SK-N-SH (cell line): ENCODE data around the gene NR2E3. TPM values are rescaled to one million over a fixed set of nuclear protein-coding genes. Genes with fewer than 3 reads are reported as not detected.

Source experiments
- CTCF ChIA-PET: fragments of 300-600, 350-600 bp; formaldehyde crosslinking; extraction: SDS; loops from one replicate; lab custom pipeline; 2021; lab: Yijun Ruan, JAX
- POLR2A ChIA-PET: fragments of 350-600 bp; sonication (Branson Sonifier 250); formaldehyde crosslinking; extraction: SDS; loops from one replicate; lab custom pipeline; 2020; ENCODE audit warnings: antibody characterized with exemption, inconsistent platforms; lab: Yijun Ruan, JAX
- DNase-seq: peaks from one replicate; pipeline ENCODE4 v3.0.0; 2012
- H2AFZ ChIP-seq: fragments of 200-600 bp; sonication (generic); 2 replicates; pipeline ENCODE4 v1.8.1; 2016; ENCODE audit warnings: antibody characterized with exemption, mild to moderate bottlenecking, low read depth
- H3F3A ChIP-seq: fragments of 200-600 bp; sonication (generic); replicated peaks from 2 replicates; pipeline ENCODE3; 2016; ENCODE audit warnings: antibody characterized with exemption, mild to moderate bottlenecking; ENCODE audit not compliant: insufficient read depth
- H3K27ac ChIP-seq, 2 experiments: fragments of 200-500 bp in 1 of 2; fragments of 200-600 bp in 1 of 2; sonication (Bioruptor generic) in 1 of 2; sonication (generic), shearing (Covaris generic) in 1 of 2; 2 replicates each; pipeline versions ENCODE4 v1.5.1 to v1.6.1; 2014 to 2016; ENCODE audit warnings: low read depth in 2 of 2, inconsistent platforms in 1 of 2, low read length in 1 of 2, mild to moderate bottlenecking in 1 of 2, mixed read lengths in 1 of 2
- H3K27me3 ChIP-seq: fragments of 200-600 bp; sonication (generic), shearing (Covaris generic); 2 replicates; pipeline ENCODE4 v1.6.1; 2016; ENCODE audit warnings: mixed run types; ENCODE audit not compliant: insufficient read depth
- H3K36me3 ChIP-seq, 2 experiments: fragments of 200-500 bp in 1 of 2; fragments of 200-600 bp in 1 of 2; sonication (Bioruptor generic) in 1 of 2; sonication (generic) in 1 of 2; replicated peaks in 1 of 2; 2 replicates each; pipeline versions ENCODE3 to v1.5.1; 2014 to 2016; ENCODE audit warnings: low read length in 1 of 2, mild to moderate bottlenecking in 1 of 2; ENCODE audit not compliant: insufficient read depth in 2 of 2, control insufficient read depth in 1 of 2
- H3K4me1 ChIP-seq, 2 experiments: fragments of 200-500 bp in 1 of 2; fragments of 200-600 bp in 1 of 2; sonication (Bioruptor generic) in 1 of 2; sonication (generic), shearing (Covaris generic) in 1 of 2; 2 replicates each; pipeline versions ENCODE4 v1.5.1 to v1.6.1; 2014 to 2016; ENCODE audit warnings: low read depth in 1 of 2, low read length in 1 of 2, mixed run types in 1 of 2; ENCODE audit not compliant: insufficient read depth in 2 of 2, control insufficient read depth in 1 of 2
- H3K4me2 ChIP-seq: fragments of 200-600 bp; sonication (generic), shearing (Covaris generic); 2 replicates; pipeline ENCODE4 v1.6.1; 2017; ENCODE audit warnings: mixed run types
- H3K4me3 ChIP-seq, 2 experiments: fragments of 200-500 bp in 1 of 2; fragments of 200-600 bp in 1 of 2; sonication (Bioruptor generic) in 1 of 2; sonication (generic), shearing (Covaris generic) in 1 of 2; 2 replicates each; pipeline versions ENCODE4 v1.5.1 to v1.8.1; 2014 to 2016; ENCODE audit warnings: low read depth in 2 of 2, inconsistent platforms in 1 of 2, low read length in 1 of 2, mild to moderate bottlenecking in 1 of 2, mixed read lengths in 1 of 2, moderate library complexity in 1 of 2
- H3K79me2 ChIP-seq: fragments of 200-600 bp; sonication (generic); 2 replicates; pipeline ENCODE4 v1.8.1; 2017; ENCODE audit warnings: mild to moderate bottlenecking; ENCODE audit not compliant: insufficient read depth
- H3K9ac ChIP-seq: fragments of 200-600 bp; sonication (generic); 2 replicates; pipeline ENCODE4 v1.6.1; 2017; ENCODE audit warnings: mixed run types
- H3K9me2 ChIP-seq: fragments of 200-600 bp; sonication (generic); 2 replicates; pipeline ENCODE4 v1.6.1; 2017; ENCODE audit warnings: mixed run types
- H3K9me3 ChIP-seq: fragments of 200-600 bp; sonication (generic); 2 replicates; pipeline ENCODE4 v1.6.1; 2017; ENCODE audit warnings: mixed run types, mild to moderate bottlenecking, moderate library complexity
- H4K20me1 ChIP-seq: fragments of 200-600 bp; sonication (generic); 2 replicates; pipeline ENCODE4 v1.6.1; 2017; ENCODE audit warnings: mild to moderate bottlenecking, mixed run types; ENCODE audit not compliant: insufficient read depth
- MEF2A ChIP-seq: IDR thresholded peaks from 2 replicates; pipeline ENCODE4 v1.4.0; 2012; ENCODE audit warnings: low read depth, borderline replicate concordance
- PBX3 ChIP-seq: IDR thresholded peaks from 2 replicates; pipeline ENCODE4; 2012
- RAD21 ChIP-seq: IDR thresholded peaks from 2 replicates; pipeline ENCODE4 v1.6.1; 2012; ENCODE audit warnings: mild to moderate bottlenecking, low read length
- RXRA ChIP-seq: IDR thresholded peaks from 2 replicates; pipeline ENCODE4 v1.4.0; 2012; ENCODE audit warnings: low read depth, mild to moderate bottlenecking, borderline replicate concordance
- SIN3A ChIP-seq: IDR thresholded peaks from 2 replicates; pipeline ENCODE4 v1.6.1; 2012; ENCODE audit warnings: low read depth, mild to moderate bottlenecking, low read length, moderate library complexity, borderline replicate concordance
- WGBS: methylation state at CpG from one replicate; pipeline ENCODE4 v1.1.6; 2017; ENCODE audit warnings: low lambda C conversion rate; 5-methylcytosine and 5-hydroxymethylcytosine counted together
- polyA plus RNA-seq, 3 experiments: library from polyadenylated mRNA; depleted of rRNA; stranded (reverse); fragments of >200 nt; gene quantifications; 2 replicates each; pipeline ENCODE4 v1.2.3, GENCODE V29; 2012
- TF ChIP-seq, protein P1 (sequence below): IDR thresholded peaks from 2 replicates; pipeline ENCODE4 v1.6.1; 2012; ENCODE audit warnings: mild to moderate bottlenecking, low read depth, low read length, moderate library complexity
- TF ChIP-seq, protein P2 (sequence below): IDR thresholded peaks from 2 replicates; pipeline ENCODE4 v1.4.0; 2012; ENCODE audit warnings: low read depth, borderline replicate concordance

NR2E3 gene
- polyA plus RNA-seq, 1 of the 3 experiments (the other 2 are of a cell fraction) = 0.18 TPM

DNA sequence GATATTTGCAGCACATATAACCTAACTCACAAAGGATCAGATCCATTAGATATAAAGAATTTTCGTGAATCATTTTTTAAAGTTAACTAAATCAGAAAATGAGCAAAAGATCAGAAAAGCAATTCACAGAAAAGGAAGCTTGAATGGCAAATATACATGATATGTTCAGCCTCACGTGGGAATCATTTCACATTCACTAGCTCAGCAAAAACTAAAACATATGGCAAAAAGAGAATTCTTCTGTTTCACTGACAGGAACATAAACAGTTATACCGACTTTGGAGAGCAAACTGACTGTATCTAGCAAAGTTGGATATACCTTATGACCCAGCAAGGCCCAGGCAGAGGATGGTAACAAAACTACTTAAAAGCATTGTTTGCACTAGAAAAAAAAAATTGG is 34.0 kb upstream of the NR2E3 start (continued):
- TF ChIP-seq, protein P1, sequence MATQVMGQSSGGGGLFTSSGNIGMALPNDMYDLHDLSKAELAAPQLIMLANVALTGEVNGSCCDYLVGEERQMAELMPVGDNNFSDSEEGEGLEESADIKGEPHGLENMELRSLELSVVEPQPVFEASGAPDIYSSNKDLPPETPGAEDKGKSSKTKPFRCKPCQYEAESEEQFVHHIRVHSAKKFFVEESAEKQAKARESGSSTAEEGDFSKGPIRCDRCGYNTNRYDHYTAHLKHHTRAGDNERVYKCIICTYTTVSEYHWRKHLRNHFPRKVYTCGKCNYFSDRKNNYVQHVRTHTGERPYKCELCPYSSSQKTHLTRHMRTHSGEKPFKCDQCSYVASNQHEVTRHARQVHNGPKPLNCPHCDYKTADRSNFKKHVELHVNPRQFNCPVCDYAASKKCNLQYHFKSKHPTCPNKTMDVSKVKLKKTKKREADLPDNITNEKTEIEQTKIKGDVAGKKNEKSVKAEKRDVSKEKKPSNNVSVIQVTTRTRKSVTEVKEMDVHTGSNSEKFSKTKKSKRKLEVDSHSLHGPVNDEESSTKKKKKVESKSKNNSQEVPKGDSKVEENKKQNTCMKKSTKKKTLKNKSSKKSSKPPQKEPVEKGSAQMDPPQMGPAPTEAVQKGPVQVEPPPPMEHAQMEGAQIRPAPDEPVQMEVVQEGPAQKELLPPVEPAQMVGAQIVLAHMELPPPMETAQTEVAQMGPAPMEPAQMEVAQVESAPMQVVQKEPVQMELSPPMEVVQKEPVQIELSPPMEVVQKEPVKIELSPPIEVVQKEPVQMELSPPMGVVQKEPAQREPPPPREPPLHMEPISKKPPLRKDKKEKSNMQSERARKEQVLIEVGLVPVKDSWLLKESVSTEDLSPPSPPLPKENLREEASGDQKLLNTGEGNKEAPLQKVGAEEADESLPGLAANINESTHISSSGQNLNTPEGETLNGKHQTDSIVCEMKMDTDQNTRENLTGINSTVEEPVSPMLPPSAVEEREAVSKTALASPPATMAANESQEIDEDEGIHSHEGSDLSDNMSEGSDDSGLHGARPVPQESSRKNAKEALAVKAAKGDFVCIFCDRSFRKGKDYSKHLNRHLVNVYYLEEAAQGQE = no peak
- TF ChIP-seq SIN3A (no peak), RAD21 (no peak), MEF2A (no peak)

DNA sequence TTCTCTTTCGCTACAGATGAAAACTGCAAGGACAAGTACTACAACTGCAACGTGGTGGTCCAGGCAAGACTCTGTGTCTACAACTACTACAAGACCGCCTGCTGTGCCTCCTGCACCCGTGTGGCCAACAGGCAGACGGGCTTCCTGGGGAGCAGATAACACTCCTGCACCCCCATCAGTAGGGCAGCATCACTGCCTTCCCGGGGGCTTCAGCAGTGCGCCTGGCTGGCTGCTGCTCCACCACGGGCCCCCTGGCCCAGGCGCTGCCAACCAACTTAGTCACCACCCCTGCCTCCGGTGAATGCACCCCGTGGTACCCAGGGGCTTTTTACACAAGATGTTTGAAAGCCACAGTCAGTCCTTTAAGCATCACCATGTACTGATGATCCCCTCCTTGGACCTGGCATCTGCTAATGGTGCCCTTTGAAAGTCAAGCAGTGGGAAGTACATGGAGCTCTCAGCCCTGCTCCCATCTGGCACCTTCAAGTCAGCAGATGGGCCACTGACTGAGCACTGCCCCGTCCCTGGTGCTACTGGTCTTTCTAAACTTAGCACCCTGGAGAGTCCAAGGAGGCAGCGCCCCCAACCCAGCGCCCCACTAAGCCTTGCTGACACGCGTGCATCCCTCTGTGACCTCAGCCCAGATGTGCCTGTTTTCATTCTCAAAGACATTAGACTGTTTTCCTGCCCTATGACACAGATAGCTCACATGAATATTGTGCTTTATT is 33.0 kb upstream of the NR2E3 start:
- WGBS = 88% methylated on average over 12 of the region's 16 CpGs
- H3K4me1 ChIP-seq = peaks cover 0 to 5% of the 10 kb centered on the region in 2 experiments; a peak in 1 of 4 replicates
- no peak overlapping the region for H3K27ac ChIP-seq
- no peak overlapping the region for H3K4me2 ChIP-seq
- H2AFZ ChIP-seq = no peak overlapping the region
- H3K36me3 ChIP-seq = peaks cover 0 to 3% of the 10 kb centered on the region in 2 experiments
- H3K9ac ChIP-seq = no peak overlapping the region
- TF ChIP-seq, protein P2, sequence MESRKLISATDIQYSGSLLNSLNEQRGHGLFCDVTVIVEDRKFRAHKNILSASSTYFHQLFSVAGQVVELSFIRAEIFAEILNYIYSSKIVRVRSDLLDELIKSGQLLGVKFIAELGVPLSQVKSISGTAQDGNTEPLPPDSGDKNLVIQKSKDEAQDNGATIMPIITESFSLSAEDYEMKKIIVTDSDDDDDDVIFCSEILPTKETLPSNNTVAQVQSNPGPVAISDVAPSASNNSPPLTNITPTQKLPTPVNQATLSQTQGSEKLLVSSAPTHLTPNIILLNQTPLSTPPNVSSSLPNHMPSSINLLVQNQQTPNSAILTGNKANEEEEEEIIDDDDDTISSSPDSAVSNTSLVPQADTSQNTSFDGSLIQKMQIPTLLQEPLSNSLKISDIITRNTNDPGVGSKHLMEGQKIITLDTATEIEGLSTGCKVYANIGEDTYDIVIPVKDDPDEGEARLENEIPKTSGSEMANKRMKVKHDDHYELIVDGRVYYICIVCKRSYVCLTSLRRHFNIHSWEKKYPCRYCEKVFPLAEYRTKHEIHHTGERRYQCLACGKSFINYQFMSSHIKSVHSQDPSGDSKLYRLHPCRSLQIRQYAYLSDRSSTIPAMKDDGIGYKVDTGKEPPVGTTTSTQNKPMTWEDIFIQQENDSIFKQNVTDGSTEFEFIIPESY = no peak
- no peak for TF ChIP-seq PBX3
- no peak for TF ChIP-seq RXRA
- TF ChIP-seq RAD21 = no peak
- no peaks in the 10 kb centered on the region for H3K79me2 ChIP-seq
- no peak overlapping the region for H3K4me3 ChIP-seq
- no peaks in the 10 kb centered on the region for H4K20me1 ChIP-seq
- ChIA-PET CTCF (interaction anchor here (1.0 to 7.7 kb wide), 5 partner anchors 20 to 379 kb away, joined by 3 to 58 read pairs (median 9); no protein-coding TSS in a partner anchor), POLR2A (no interaction called here)
- no peak for DNase-seq
- H3F3A ChIP-seq = peaks cover 13% of the 10 kb centered on the region
- H3K27me3 ChIP-seq = no peaks in the 10 kb centered on the region
- H3K9me3 ChIP-seq = no peaks in the 10 kb centered on the region
- H3K9me2 ChIP-seq = no peaks in the 10 kb centered on the region
